Measurements from ENCODE around the gene ITGA4.

ITGA4 gene

GRCh38 chr2:181517685-181518301 is 60.6 kb downstream of the ITGA4 start:
- DNase-seq: peak; percentile 30

GRCh38 chr2:181520253-181520652 is 63.1 kb downstream of the ITGA4 start:
- DNase-seq: no peak

- DNase-seq: no peak
These were observed 66.6 kb downstream of the ITGA4 start for GRCh38 chr2:181523756-181524155.

GRCh38 chr2:181526014-181526413 is 68.8 kb downstream of the ITGA4 start:
- no peak for DNase-seq

GRCh38 chr2:181527058-181527457 is 69.9 kb downstream of the ITGA4 start:
- DNase-seq: no peak

GRCh38 chr2:181528441-181528840 is 71.3 kb downstream of the ITGA4 start:
- DNase-seq: no peak

- no peak for DNase-seq
These were observed 79.5 kb downstream of the ITGA4 start for GRCh38 chr2:181536730-181537129.

- DNase-seq: no peak
These were observed 83.2 kb downstream of the ITGA4 start for GRCh38 chr2:181540421-181540820.

- no peak for DNase-seq
These were observed 85.0 kb downstream of the ITGA4 start for GRCh38 chr2:181542170-181542569.

GRCh38 chr2:181546086-181546485 is 88.9 kb downstream of the ITGA4 start:
- DNase-seq: no peak

- DNase-seq: no peak
These were observed 95.6 kb downstream of the ITGA4 start for GRCh38 chr2:181552808-181553207.

- no peak for DNase-seq
These were observed 96.1 kb downstream of the ITGA4 start for GRCh38 chr2:181553244-181553643.

- no peak for DNase-seq
These were observed 97.1 kb downstream of the ITGA4 start for GRCh38 chr2:181554061-181554830.

- DNase-seq: no peak
These were observed 101.2 kb downstream of the ITGA4 start for GRCh38 chr2:181558371-181558770.

- no peak for DNase-seq
These were observed 106.0 kb downstream of the ITGA4 start for GRCh38 chr2:181563101-181563692.

GRCh38 chr2:181566334-181567032 is 109.3 kb downstream of the ITGA4 start:
- DNase-seq: no peak

GRCh38 chr2:181570059-181570458 is 112.9 kb downstream of the ITGA4 start:
- DNase-seq: no peak

GRCh38 chr2:181570833-181571661 is 113.9 kb downstream of the ITGA4 start:
- DNase-seq: no peak

GRCh38 chr2:181573140-181573736 is 116.1 kb downstream of the ITGA4 start:
- DNase-seq: no peak

GRCh38 chr2:181574321-181574720 is 117.1 kb downstream of the ITGA4 start:
- DNase-seq: no peak

GRCh38 chr2:181575024-181575649 is 118.0 kb downstream of the ITGA4 start:
- DNase-seq: no peak

GRCh38 chr2:181575650-181576025 is 118.5 kb downstream of the ITGA4 start:
- DNase-seq: no peak

All from left hindlimb (tissue), 1 donor.